ENCODE measurements around the gene DRC7.
"Not testable (repeated sequence)": the region's sequence is repeated elsewhere in the genome, so short reads cannot be mapped to it uniquely, and the experiment has no call there.

Gene DRC7

DNA sequence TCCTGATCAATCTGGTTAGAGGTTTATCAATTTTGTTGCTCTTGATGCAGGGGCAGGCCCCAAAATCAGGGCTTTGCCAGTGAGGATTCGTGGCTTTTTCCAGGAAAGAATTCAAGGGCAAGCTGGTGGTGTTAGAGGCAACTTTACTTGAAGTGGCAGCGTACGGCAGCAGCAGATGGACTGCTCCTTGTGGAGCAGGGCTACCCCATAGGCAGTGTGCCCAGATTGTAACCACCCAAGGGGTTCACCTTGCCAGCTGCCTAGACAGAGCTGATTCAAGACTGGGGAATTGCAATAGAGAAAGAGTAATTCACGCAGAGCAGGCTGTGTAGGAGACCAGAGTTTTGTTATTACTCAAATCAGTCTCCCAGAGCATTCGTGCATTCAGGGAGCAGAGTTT, 16.7 kb downstream of the DRC7 start:
- H3K9me3 ChIP-seq (ENCODE audit: control insufficient read depth, insufficient read depth, low read length) = no peaks in the 10 kb centered on the region

DNA sequence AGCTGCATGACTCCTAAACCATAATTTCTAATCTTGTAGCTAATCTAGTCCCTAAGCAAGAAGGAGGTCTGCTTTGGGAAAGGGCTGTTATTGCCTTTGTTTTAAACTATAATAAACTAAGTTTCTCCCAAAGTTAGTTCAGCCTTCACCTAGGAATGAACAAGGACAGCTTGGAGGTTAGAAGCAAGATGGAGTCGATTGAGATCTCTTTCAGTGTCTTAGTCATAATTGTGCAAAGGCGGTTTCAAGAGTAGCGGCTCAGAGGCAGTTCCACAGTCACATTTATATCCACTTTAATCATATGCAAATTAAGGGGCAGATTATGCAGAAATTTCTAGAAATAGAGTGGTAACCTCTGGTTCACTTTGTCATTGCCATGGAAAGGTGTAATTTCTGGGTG, 17.4 kb downstream of the DRC7 start:
- Histone ChIP-seq H3K9me3 (ENCODE audit: control insufficient read depth, insufficient read depth, low read length) (no peaks in the 10 kb centered on the region), H3K36me3 (ENCODE audit: control insufficient read depth, low read length) (no peaks in the 10 kb centered on the region), H3K4me2 (ENCODE audit: low read length) (no peak overlapping the region), H3K27ac (ENCODE audit: low read depth, low read length) (no peak overlapping the region), H4K20me1 (ENCODE audit: control insufficient read depth, insufficient read depth, low read depth, low read length) (no peaks in the 10 kb centered on the region), H3K79me2 (ENCODE audit: control insufficient read depth, low read length) (no peaks in the 10 kb centered on the region), H3K4me3 (ENCODE audit: low read length) (no peak overlapping the region), H3K4me1 (ENCODE audit: control insufficient read depth, low read length) (no peaks in the 10 kb centered on the region), H3K9me2 (replicated peaks; ENCODE audit: control insufficient read depth, low read length) (no peaks in the 10 kb centered on the region), H3K27me3 (ENCODE audit: control insufficient read depth, low read length) (peaks cover 49% of the 10 kb centered on the region), H3F3A (ENCODE audit: control insufficient read depth, insufficient read depth) (no peaks in the 10 kb centered on the region)
- TF ChIP-seq, protein P1, sequence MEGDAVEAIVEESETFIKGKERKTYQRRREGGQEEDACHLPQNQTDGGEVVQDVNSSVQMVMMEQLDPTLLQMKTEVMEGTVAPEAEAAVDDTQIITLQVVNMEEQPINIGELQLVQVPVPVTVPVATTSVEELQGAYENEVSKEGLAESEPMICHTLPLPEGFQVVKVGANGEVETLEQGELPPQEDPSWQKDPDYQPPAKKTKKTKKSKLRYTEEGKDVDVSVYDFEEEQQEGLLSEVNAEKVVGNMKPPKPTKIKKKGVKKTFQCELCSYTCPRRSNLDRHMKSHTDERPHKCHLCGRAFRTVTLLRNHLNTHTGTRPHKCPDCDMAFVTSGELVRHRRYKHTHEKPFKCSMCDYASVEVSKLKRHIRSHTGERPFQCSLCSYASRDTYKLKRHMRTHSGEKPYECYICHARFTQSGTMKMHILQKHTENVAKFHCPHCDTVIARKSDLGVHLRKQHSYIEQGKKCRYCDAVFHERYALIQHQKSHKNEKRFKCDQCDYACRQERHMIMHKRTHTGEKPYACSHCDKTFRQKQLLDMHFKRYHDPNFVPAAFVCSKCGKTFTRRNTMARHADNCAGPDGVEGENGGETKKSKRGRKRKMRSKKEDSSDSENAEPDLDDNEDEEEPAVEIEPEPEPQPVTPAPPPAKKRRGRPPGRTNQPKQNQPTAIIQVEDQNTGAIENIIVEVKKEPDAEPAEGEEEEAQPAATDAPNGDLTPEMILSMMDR (IDR thresholded peaks at IDR 0.05; ENCODE audit: low read depth, low read length, poor library complexity, severe bottlenecking) = no peak
- TF ChIP-seq EZH2phosphoT487 (IDR thresholded peaks at IDR 0.05; ENCODE audit: borderline replicate concordance, low read length) = no peak

More for the DNA sequence above, 16.7 kb downstream of the DRC7 start:
- no peak overlapping the region for H3K27ac ChIP-seq (ENCODE audit: low read depth, low read length)
- no peak overlapping the region for H3K4me3 ChIP-seq (ENCODE audit: low read length)
- no peak for TF ChIP-seq EZH2phosphoT487 (IDR thresholded peaks at IDR 0.05; ENCODE audit: borderline replicate concordance, low read length)
- TF ChIP-seq, protein P1 (IDR thresholded peaks at IDR 0.05; ENCODE audit: low read depth, low read length, poor library complexity, severe bottlenecking) = no peak
- no peaks in the 10 kb centered on the region for H3K36me3 ChIP-seq (ENCODE audit: control insufficient read depth, low read length)
- H4K20me1 ChIP-seq (ENCODE audit: control insufficient read depth, insufficient read depth, low read depth, low read length) = no peaks in the 10 kb centered on the region
- H3K27me3 ChIP-seq (ENCODE audit: control insufficient read depth, low read length) = peaks cover 46% of the 10 kb centered on the region
- H3K9me2 ChIP-seq (replicated peaks; ENCODE audit: control insufficient read depth, low read length) = no peaks in the 10 kb centered on the region
- no peaks in the 10 kb centered on the region for H3K79me2 ChIP-seq (ENCODE audit: control insufficient read depth, low read length)
- no peaks in the 10 kb centered on the region for H3F3A ChIP-seq (ENCODE audit: control insufficient read depth, insufficient read depth)
- no peaks in the 10 kb centered on the region for H3K4me1 ChIP-seq (ENCODE audit: control insufficient read depth, low read length)
- H3K4me2 ChIP-seq (ENCODE audit: low read length) = no peak overlapping the region

GRCh38 chr16:57712569-57712968, 18.0 kb downstream of the DRC7 start:
- not testable (repeated sequence) for H3K9me2 ChIP-seq (replicated peaks; ENCODE audit: control insufficient read depth, low read length); H3K79me2 ChIP-seq (ENCODE audit: control insufficient read depth, low read length); H3F3A ChIP-seq (ENCODE audit: control insufficient read depth, insufficient read depth); H3K4me1 ChIP-seq (ENCODE audit: control insufficient read depth, low read length); H3K4me3 ChIP-seq (ENCODE audit: low read length); H3K36me3 ChIP-seq (ENCODE audit: control insufficient read depth, low read length); H3K9me3 ChIP-seq (ENCODE audit: control insufficient read depth, insufficient read depth, low read length); H3K4me2 ChIP-seq (ENCODE audit: low read length); H3K27ac ChIP-seq (ENCODE audit: low read depth, low read length); H4K20me1 ChIP-seq (ENCODE audit: control insufficient read depth, insufficient read depth, low read depth, low read length)
- H3K27me3 ChIP-seq (ENCODE audit: control insufficient read depth, low read length) = peaks cover 49% of the 10 kb centered on the region

- H3K27ac ChIP-seq (ENCODE audit: low read depth, low read length) = no peak overlapping the region
Observed at GRCh38 chr16:57713596-57713995, 19.0 kb downstream of the DRC7 start.

More at GRCh38 chr16:57713596-57713995, 19.0 kb downstream of the DRC7 start:
- Histone ChIP-seq H3K4me2 (ENCODE audit: low read length) (no peak overlapping the region), H3K27me3 (ENCODE audit: control insufficient read depth, low read length) (peaks cover 49% of the 10 kb centered on the region), H4K20me1 (ENCODE audit: control insufficient read depth, insufficient read depth, low read depth, low read length) (no peaks in the 10 kb centered on the region), H3K36me3 (ENCODE audit: control insufficient read depth, low read length) (no peaks in the 10 kb centered on the region), H3K79me2 (ENCODE audit: control insufficient read depth, low read length) (no peaks in the 10 kb centered on the region), H3K4me1 (ENCODE audit: control insufficient read depth, low read length) (no peaks in the 10 kb centered on the region), H3K4me3 (ENCODE audit: low read length) (no peak overlapping the region), H3F3A (ENCODE audit: control insufficient read depth, insufficient read depth) (no peaks in the 10 kb centered on the region), H3K9me2 (replicated peaks; ENCODE audit: control insufficient read depth, low read length) (no peaks in the 10 kb centered on the region), H3K9me3 (ENCODE audit: control insufficient read depth, insufficient read depth, low read length) (no peaks in the 10 kb centered on the region)
- TF ChIP-seq, protein P1 (IDR thresholded peaks at IDR 0.05; ENCODE audit: low read depth, low read length, poor library complexity, severe bottlenecking) = no peak
- TF ChIP-seq EZH2phosphoT487 (IDR thresholded peaks at IDR 0.05; ENCODE audit: borderline replicate concordance, low read length) = no peak

Data from DOHH2 (cell line).